ENCODE data around the gene OPN3. TPM values are rescaled to one million over a fixed set of nuclear protein-coding genes. Genes with fewer than 3 reads are reported as not detected.

OPN3 gene, protein sequence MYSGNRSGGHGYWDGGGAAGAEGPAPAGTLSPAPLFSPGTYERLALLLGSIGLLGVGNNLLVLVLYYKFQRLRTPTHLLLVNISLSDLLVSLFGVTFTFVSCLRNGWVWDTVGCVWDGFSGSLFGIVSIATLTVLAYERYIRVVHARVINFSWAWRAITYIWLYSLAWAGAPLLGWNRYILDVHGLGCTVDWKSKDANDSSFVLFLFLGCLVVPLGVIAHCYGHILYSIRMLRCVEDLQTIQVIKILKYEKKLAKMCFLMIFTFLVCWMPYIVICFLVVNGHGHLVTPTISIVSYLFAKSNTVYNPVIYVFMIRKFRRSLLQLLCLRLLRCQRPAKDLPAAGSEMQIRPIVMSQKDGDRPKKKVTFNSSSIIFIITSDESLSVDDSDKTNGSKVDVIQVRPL
- total RNA-seq (2022) (45.6 and 56.1 TPM in 2 replicates), Bru-seq, nascent RNA (percentile 94 among the genes with signal in this experiment), BruChase-seq, experiment 1, labeled RNA remaining after a 6-hour chase (percentile 92 among the genes with signal in this experiment), BruChase-seq, experiment 2, labeled RNA remaining after a 2-hour chase (percentile 90 among the genes with signal in this experiment)
- long read RNA-seq, transcript OPN3-201 (4 exons, 2,620 nt) = major isoform, 154 of 338 reads
- long read RNA-seq, transcript OPN3-204 (4 exons, 1,961 nt) = minor isoform, 18 of 338 reads
- long read RNA-seq, transcript OPN3-206 (3 exons, 1,816 nt) = minor isoform, 131 of 338 reads
- long read RNA-seq, partial matches to known transcripts = 2 of 338 reads
- long read RNA-seq, other reads (novel, unspliced or antisense) = 33 of 338 reads

GRCh38 chr1:241640149-241640866 lies at the start of gene OPN3, which contains the start of gene CHML:
Gene OPN3 (minus strand): TSS chr1:241640369. CDS start chr1:241640254, 115 bp downstream.
Gene CHML (minus strand): TSS chr1:241640369. CDS start chr1:241635766, 4,603 bp downstream.
- no TSS peak for BruUV-seq (replicated peaks)
- H3K36me3 Mint-ChIP-seq (ENCODE audit: insufficient read depth, unreplicated experiment) = peaks cover 36% of the 10 kb centered on the region
- H3K4me3 Mint-ChIP-seq (ENCODE audit: unreplicated experiment) = peak within 1 kb of the TSS; percentile 75
- intact Hi-C loops (cut with micrococcal nuclease) = loop anchor here (1.0 to 2.0 kb wide), 3 partner anchors 28 to 76 kb away; no protein-coding TSS in a partner anchor
- POLR2A ChIA-PET = interaction anchor here (0.5 to 5.8 kb wide), 55 partner anchors 8 to 1615 kb away, joined by 3 to 151 read pairs (median 6); partner anchors contain the start of genes CEP170, EXO1, FH and KMO
- H3K4me1 Mint-ChIP-seq (ENCODE audit: insufficient read depth, unreplicated experiment) = peaks cover 55% of the 10 kb centered on the region
- peaks cover 8% of the 10 kb centered on the region for H3K9me3 Mint-ChIP-seq (ENCODE audit: unreplicated experiment)
- CTCF ChIA-PET = interaction anchor here (0.6 to 2.6 kb wide), 19 partner anchors 11 to 198 kb away, joined by 3 to 22 read pairs (median 5); no protein-coding TSS in a partner anchor
- no peak for TF ChIP-seq CTCF (IDR thresholded peaks at IDR 0.05; ENCODE audit: unreplicated experiment)
- H3K27me3 Mint-ChIP-seq (ENCODE audit: insufficient read depth, unreplicated experiment) = no peaks in the 10 kb centered on the region
- DNase-seq (ENCODE audit: unreplicated experiment) = peak; percentile 96
- peak within 1 kb of the TSS; percentile 100 for H3K27ac Mint-ChIP-seq (ENCODE audit: low read depth, unreplicated experiment)

DNA sequence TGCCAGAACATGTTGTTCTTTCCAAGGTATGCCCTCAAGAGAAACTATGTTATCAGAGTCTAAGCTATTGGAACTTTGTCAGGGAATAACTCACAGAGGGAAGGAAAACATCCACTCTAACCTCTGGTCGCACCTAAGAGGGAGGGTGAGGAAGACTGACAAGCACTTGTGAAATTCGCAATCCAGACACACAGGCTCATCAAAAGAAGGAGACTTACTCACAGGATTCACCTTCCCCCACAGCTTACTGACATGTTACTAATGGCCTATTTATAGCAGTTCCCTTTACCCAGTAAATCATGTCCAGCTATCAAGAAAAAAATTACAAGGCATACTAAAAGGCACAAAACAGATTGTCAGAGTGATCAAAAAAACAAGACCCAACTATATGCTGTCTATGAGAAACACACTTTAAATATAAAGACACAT lies 48.8 kb upstream of the OPN3 start:
- Mint-ChIP-seq H3K27me3 (ENCODE audit: insufficient read depth, unreplicated experiment) (no peaks in the 10 kb centered on the region), H3K4me3 (ENCODE audit: unreplicated experiment) (peak overlapping the region; percentile 6), H3K27ac (ENCODE audit: low read depth, unreplicated experiment) (peak overlapping the region; percentile 79), H3K36me3 (ENCODE audit: insufficient read depth, unreplicated experiment) (peaks cover 19% of the 10 kb centered on the region), H3K4me1 (ENCODE audit: insufficient read depth, unreplicated experiment) (peaks cover 23% of the 10 kb centered on the region), H3K9me3 (ENCODE audit: unreplicated experiment) (peaks cover 22% of the 10 kb centered on the region)
- TF ChIP-seq CTCF (IDR thresholded peaks at IDR 0.05; ENCODE audit: unreplicated experiment) = no peak
- intact Hi-C loops (cut with micrococcal nuclease) = loop anchor here (1.0 to 2.0 kb wide), 3 partner anchors 14 to 78 kb away; no protein-coding TSS in a partner anchor
- POLR2A ChIA-PET = interaction anchor here (0.6 to 4.9 kb wide), 48 partner anchors 9 to 1567 kb away, joined by 3 to 151 read pairs (median 4); partner anchors contain the start of genes CHML, FH, KMO and OPN3
- DNase-seq (ENCODE audit: unreplicated experiment) = peak; percentile 100
- BruUV-seq (replicated peaks) = no TSS peak
- CTCF ChIA-PET = interaction anchor here (0.6 to 2.6 kb wide), 13 partner anchors 13 to 180 kb away, joined by 3 to 13 read pairs (median 3); partner anchors contain the start of genes CHML and OPN3

- CTCF ChIA-PET = interaction anchor here (0.6 to 1.2 kb wide), 3 partner anchors 13 to 151 kb away, joined by 3 to 4 read pairs (median 3); no protein-coding TSS in a partner anchor
- Mint-ChIP-seq H3K4me1 (ENCODE audit: insufficient read depth, unreplicated experiment) (peaks cover 13% of the 10 kb centered on the region), H3K9me3 (ENCODE audit: unreplicated experiment) (peaks cover 3% of the 10 kb centered on the region), H3K36me3 (ENCODE audit: insufficient read depth, unreplicated experiment) (peaks cover 4% of the 10 kb centered on the region), H3K27me3 (ENCODE audit: insufficient read depth, unreplicated experiment) (no peaks in the 10 kb centered on the region), H3K27ac (ENCODE audit: low read depth, unreplicated experiment) (no peak overlapping the region), H3K4me3 (ENCODE audit: unreplicated experiment) (no peak overlapping the region)
- POLR2A ChIA-PET = interaction anchor here (0.6 to 2.9 kb wide), 7 partner anchors 20 to 422 kb away, joined by 3 to 13 read pairs (median 4); partner anchors contain the start of genes CHML and OPN3
- intact Hi-C loops (cut with micrococcal nuclease) = no loop called here
- DNase-seq (ENCODE audit: unreplicated experiment) = no peak
- TF ChIP-seq CTCF (IDR thresholded peaks at IDR 0.05; ENCODE audit: unreplicated experiment) = no peak
- no TSS peak for BruUV-seq (replicated peaks)
These were observed 43.9 kb upstream of the OPN3 start for GRCh38 chr1:241684108-241684507.

All from MCF 10A (cell line).